ENCODE results near the gene GFPT2.

Gene GFPT2

DNA sequence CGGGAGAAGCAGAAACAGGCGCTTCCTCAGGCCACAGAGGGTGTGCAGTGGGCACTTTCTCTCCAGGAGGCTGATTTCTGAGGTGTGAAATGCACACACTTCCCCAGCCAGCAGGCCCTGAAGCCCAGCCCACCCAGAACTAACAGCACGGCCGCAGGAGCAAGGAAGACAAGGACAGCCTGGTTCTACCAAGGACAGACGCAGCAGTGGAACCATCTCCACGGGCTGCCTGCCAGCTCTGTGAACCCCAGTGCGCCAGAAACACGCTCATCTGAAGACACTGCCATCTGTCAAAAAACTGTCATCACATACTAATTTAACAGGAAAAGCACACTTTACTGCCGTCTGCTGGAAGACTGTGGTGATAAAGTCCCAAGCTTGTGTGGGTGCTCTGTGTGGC, 102.0 kb downstream of the GFPT2 start:
- CTCF ChIA-PET: no interaction called here
- POLR2A ChIA-PET: no interaction called here
- Histone ChIP-seq H3K4me3 (ENCODE audit: low read depth, low read length) (no peak overlapping the region), H3K9me3 (ENCODE audit: control insufficient read depth, insufficient read depth, low read depth, low read length) (no peaks in the 10 kb centered on the region; the same call in 1 of the 2 replicates), H3K36me3 (ENCODE audit: control insufficient read depth in 2 of 2, insufficient read depth in 1 of 2, low read length in 2 of 2) (peaks cover 4 to 81% of the 10 kb centered on the region in 2 experiments), H3K4me1 (ENCODE audit: control insufficient read depth, insufficient read depth, low read length) (no peaks in the 10 kb centered on the region), H3K27ac (ENCODE audit: extremely low read depth, low read depth, low read length) (no peak overlapping the region)
- TF ChIP-seq ZNF76 (tag by site-specific recombination; IDR thresholded peaks at IDR 0.05; ENCODE audit: borderline replicate concordance, low read depth) (no peak), ZNF112 (tag by site-specific recombination; IDR thresholded peaks at IDR 0.05) (no peak), ZNF624 (tag by site-specific recombination; IDR thresholded peaks at IDR 0.05) (no peak), ZNF114 (tag by site-specific recombination; IDR thresholded peaks at IDR 0.05) (no peak), GLIS1 (tag by site-specific recombination; IDR thresholded peaks at IDR 0.05) (no peak), ZNF571 (tag by site-specific recombination; IDR thresholded peaks at IDR 0.05) (no peak), REPIN1 (tag by site-specific recombination; IDR thresholded peaks at IDR 0.05; ENCODE audit: low read depth) (no peak), ZNF707 (tag by site-specific recombination; IDR thresholded peaks at IDR 0.05) (no peak), ZNF777 (tag by site-specific recombination; IDR thresholded peaks at IDR 0.05; ENCODE audit: borderline replicate concordance) (no peak), ZNF341 (tag by site-specific recombination; IDR thresholded peaks at IDR 0.05; ENCODE audit: low read depth) (no peak)
- TF ChIP-seq, protein P1, sequence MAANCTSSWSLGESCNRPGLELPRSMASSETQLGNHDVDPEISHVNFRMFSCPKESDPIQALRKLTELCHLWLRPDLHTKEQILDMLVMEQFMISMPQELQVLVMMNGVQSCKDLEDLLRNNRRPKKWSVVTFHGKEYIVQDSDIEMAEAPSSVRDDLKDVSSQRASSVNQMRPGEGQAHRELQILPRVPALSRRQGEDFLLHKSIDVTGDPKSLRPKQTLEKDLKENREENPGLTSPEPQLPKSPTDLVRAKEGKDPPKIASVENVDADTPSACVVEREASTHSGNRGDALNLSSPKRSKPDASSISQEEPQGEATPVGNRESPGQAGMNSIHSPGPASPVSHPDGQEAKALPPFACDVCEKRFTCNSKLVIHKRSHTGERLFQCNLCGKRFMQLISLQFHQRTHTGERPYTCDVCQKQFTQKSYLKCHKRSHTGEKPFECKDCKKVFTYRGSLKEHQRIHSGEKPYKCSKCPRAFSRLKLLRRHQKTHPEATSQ (tag by site-specific recombination; IDR thresholded peaks at IDR 0.05): no peak
- TF ChIP-seq, protein P2, sequence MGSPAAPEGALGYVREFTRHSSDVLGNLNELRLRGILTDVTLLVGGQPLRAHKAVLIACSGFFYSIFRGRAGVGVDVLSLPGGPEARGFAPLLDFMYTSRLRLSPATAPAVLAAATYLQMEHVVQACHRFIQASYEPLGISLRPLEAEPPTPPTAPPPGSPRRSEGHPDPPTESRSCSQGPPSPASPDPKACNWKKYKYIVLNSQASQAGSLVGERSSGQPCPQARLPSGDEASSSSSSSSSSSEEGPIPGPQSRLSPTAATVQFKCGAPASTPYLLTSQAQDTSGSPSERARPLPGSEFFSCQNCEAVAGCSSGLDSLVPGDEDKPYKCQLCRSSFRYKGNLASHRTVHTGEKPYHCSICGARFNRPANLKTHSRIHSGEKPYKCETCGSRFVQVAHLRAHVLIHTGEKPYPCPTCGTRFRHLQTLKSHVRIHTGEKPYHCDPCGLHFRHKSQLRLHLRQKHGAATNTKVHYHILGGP (tag by site-specific recombination; IDR thresholded peaks at IDR 0.05): no peak

All from HEK293 (cell line).